ENCODE measurements around the gene KCNH6.

Gene KCNH6

DNA sequence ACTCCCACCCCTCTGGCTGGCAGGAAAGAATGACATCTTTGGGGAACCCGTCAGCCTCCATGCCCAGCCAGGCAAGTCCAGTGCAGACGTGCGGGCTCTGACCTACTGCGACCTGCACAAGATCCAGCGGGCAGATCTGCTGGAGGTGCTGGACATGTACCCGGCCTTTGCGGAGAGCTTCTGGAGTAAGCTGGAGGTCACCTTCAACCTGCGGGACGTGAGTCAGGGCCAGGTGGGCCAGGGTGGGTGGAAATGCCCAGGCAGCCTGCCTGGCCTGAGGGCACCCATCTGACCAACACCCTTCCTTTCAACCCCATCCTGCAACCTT, 19.0 kb downstream of the KCNH6 start:
- no peaks in the 10 kb centered on the region for H3K4me1 ChIP-seq (ENCODE audit: insufficient read depth, low read length)
- no peaks in the 10 kb centered on the region for H3K9me3 ChIP-seq (ENCODE audit: low read length)
- H3K27me3 ChIP-seq (ENCODE audit: control insufficient read depth in 1 of 2, insufficient read depth in 2 of 2, low read length in 2 of 2): peaks cover 14 to 22% of the 10 kb centered on the region in 2 donors
- H3K4me3 ChIP-seq (ENCODE audit: low read depth in 1 of 2, low read length in 2 of 2): no peak overlapping the region
- no peak overlapping the region for H3K27ac ChIP-seq (ENCODE audit: low read depth, low read length)
- no peak overlapping the region for H3K9ac ChIP-seq (ENCODE audit: low read length)
- no peaks in the 10 kb centered on the region for H3K36me3 ChIP-seq (ENCODE audit: insufficient read depth, low read length)

GRCh38 chr17:63542942-63543821, 20.0 kb downstream of the KCNH6 start:
- Histone ChIP-seq H3K27ac (ENCODE audit: low read depth, low read length) (no peak overlapping the region), H3K27me3 (ENCODE audit: control insufficient read depth in 1 of 2, insufficient read depth in 2 of 2, low read length in 2 of 2) (peaks cover 11 to 15% of the 10 kb centered on the region in 2 donors), H3K4me1 (ENCODE audit: insufficient read depth, low read length) (no peaks in the 10 kb centered on the region), H3K9me3 (ENCODE audit: low read length) (no peaks in the 10 kb centered on the region), H3K36me3 (ENCODE audit: insufficient read depth, low read length) (no peaks in the 10 kb centered on the region), H3K4me3 (ENCODE audit: low read depth in 1 of 2, low read length in 2 of 2) (no peak overlapping the region), H3K9ac (ENCODE audit: low read length) (no peak overlapping the region)

GRCh38 chr17:63543822-63544420, 20.8 kb downstream of the KCNH6 start:
- Histone ChIP-seq H3K36me3 (ENCODE audit: insufficient read depth, low read length) (no peaks in the 10 kb centered on the region), H3K9ac (ENCODE audit: low read length) (no peak overlapping the region), H3K4me3 (ENCODE audit: low read depth in 1 of 2, low read length in 2 of 2) (no peak overlapping the region), H3K9me3 (ENCODE audit: low read length) (no peaks in the 10 kb centered on the region), H3K27ac (ENCODE audit: low read depth, low read length) (no peak overlapping the region), H3K27me3 (ENCODE audit: control insufficient read depth in 1 of 2, insufficient read depth in 2 of 2, low read length in 2 of 2) (peaks cover 4 to 8% of the 10 kb centered on the region in 2 donors), H3K4me1 (ENCODE audit: insufficient read depth, low read length) (no peaks in the 10 kb centered on the region)

- peaks cover 0 to under 1% of the 10 kb centered on the region in 2 donors for H3K27me3 ChIP-seq (ENCODE audit: control insufficient read depth in 1 of 2, insufficient read depth in 2 of 2, low read length in 2 of 2)
- H3K4me3 ChIP-seq (ENCODE audit: low read depth in 1 of 2, low read length in 2 of 2): no peak overlapping the region
- no peak overlapping the region for H3K27ac ChIP-seq (ENCODE audit: low read depth, low read length)
- H3K9me3 ChIP-seq (ENCODE audit: low read length): no peaks in the 10 kb centered on the region
- no peaks in the 10 kb centered on the region for H3K36me3 ChIP-seq (ENCODE audit: insufficient read depth, low read length)
- H3K9ac ChIP-seq (ENCODE audit: low read length): no peak overlapping the region
- peaks cover 7% of the 10 kb centered on the region for H3K4me1 ChIP-seq (ENCODE audit: insufficient read depth, low read length)
Measured at GRCh38 chr17:63544467-63545301, 21.5 kb downstream of the KCNH6 start.

DNA sequence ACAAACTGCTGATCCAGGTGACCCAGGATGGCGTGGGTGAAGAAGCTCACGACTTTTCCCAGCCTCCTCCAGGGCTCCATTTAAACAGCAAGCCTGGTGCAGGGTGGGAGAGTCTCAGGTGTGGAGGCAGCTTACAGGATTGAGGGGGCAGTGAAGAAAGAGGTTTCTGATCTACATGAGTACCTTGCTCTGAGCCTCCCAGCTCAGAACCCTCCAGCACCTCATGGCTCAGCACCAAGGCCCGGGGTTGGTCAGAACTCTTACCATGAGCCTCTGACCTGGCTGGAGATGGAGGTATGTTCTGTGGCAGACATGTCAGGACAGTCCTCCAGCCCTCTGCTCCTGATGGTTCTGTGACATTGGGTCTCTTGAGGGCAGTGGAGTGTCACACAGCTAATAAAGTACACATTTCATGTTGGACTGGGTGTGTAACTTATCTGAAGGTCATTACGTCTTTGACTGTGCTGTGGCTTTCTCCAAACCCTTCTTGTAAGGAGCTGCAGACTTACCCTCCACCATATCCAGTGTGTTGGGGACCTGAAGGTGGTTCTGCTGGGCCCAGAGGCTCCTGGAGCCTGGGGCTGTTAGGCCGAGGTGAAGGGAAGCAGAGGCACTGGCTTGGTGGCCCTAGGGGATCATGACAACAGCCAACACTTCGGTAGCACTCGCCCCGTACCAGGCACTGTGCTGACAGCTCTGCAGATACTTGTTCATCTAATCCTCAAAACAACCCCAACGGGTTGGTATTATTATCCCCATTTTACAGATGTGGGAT, 23.3 kb downstream of the KCNH6 start:
- Histone ChIP-seq H3K4me3 (ENCODE audit: low read depth in 1 of 2, low read length in 2 of 2) (no peak overlapping the region), H3K27ac (ENCODE audit: low read depth, low read length) (no peak overlapping the region), H3K9me3 (ENCODE audit: low read length) (no peaks in the 10 kb centered on the region), H3K4me1 (ENCODE audit: insufficient read depth, low read length) (peaks cover 8% of the 10 kb centered on the region), H3K36me3 (ENCODE audit: insufficient read depth, low read length) (no peaks in the 10 kb centered on the region), H3K27me3 (ENCODE audit: control insufficient read depth in 1 of 2, insufficient read depth in 2 of 2, low read length in 2 of 2) (no peaks in the 10 kb centered on the region), H3K9ac (ENCODE audit: low read length) (no peak overlapping the region)

GRCh38 chr17:63547083-63547523, 23.9 kb downstream of the KCNH6 start:
- Histone ChIP-seq H3K36me3 (ENCODE audit: insufficient read depth, low read length) (no peaks in the 10 kb centered on the region), H3K4me1 (ENCODE audit: insufficient read depth, low read length) (peaks cover 11% of the 10 kb centered on the region), H3K4me3 (ENCODE audit: low read depth in 1 of 2, low read length in 2 of 2) (no peak overlapping the region), H3K27ac (ENCODE audit: low read depth, low read length) (no peak overlapping the region), H3K9me3 (ENCODE audit: low read length) (no peaks in the 10 kb centered on the region), H3K27me3 (ENCODE audit: control insufficient read depth in 1 of 2, insufficient read depth in 2 of 2, low read length in 2 of 2) (no peaks in the 10 kb centered on the region), H3K9ac (ENCODE audit: low read length) (no peak overlapping the region)

- Histone ChIP-seq H3K27ac (ENCODE audit: low read depth, low read length) (peak overlapping the region; percentile 80), H3K36me3 (ENCODE audit: insufficient read depth, low read length) (no peaks in the 10 kb centered on the region), H3K9ac (ENCODE audit: low read length) (peak overlapping the region; percentile 61), H3K27me3 (ENCODE audit: control insufficient read depth in 1 of 2, insufficient read depth in 2 of 2, low read length in 2 of 2) (no peaks in the 10 kb centered on the region), H3K4me3 (ENCODE audit: low read depth in 1 of 2, low read length in 2 of 2) (peak overlapping the region; percentile 18 to 87), H3K9me3 (ENCODE audit: low read length) (no peaks in the 10 kb centered on the region), H3K4me1 (ENCODE audit: insufficient read depth, low read length) (peaks cover 30% of the 10 kb centered on the region)
Measured at GRCh38 chr17:63549289-63549945, 26.3 kb downstream of the KCNH6 start.

DNA sequence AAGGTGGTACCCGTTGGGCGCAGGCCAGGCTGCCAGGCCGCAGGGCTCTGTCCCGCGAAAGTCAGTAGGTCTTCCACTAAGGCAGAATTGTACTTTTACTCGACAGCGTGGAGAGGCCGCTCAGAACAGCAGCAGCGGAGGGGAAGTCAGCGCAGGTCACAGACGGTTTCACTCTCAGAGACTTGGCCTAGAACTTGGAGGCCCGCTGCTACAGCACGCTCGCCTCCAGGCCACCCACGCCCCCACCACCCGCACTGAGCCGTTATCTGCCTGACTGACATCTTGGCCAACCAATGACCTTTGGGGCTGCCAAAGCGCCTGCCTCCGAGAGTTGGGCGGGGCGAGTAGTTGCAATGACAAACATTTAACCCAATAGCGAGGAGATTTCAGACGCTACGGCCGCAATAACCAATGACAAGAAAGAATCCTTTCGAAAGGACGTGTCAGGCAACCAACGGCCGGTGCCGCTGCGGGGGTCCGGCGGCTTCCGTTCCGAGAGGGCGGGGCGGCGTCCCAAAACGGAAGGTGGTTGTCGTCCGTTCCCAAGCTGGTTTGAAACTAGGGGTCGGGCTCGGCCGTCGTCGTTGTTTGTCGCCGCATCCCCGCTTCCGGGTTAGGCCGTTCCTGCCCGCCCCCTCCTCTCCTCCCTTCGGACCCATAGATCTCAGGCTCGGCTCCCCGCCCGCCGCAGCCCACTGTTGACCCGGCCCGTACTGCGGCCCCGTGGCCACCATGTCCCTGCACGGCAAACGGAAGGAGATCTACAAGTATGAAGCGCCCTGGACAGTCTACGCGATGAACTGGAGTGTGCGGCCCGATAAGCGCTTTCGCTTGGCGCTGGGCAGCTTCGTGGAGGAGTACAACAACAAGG, 27.0 kb downstream of the KCNH6 start, which contains the start of gene DCAF7:
Gene DCAF7 (plus strand): TSS at position 532 of the 871 bp plus-strand sequence. CDS start 201 bp downstream, at position 733.
- no peaks in the 10 kb centered on the region for H3K36me3 ChIP-seq (ENCODE audit: insufficient read depth, low read length)
- peak within 1 kb of the TSS; percentile 64 for H3K9ac ChIP-seq (ENCODE audit: low read length)
- H3K27me3 ChIP-seq (ENCODE audit: control insufficient read depth in 1 of 2, insufficient read depth in 2 of 2, low read length in 2 of 2): no peaks in the 10 kb centered on the region
- H3K9me3 ChIP-seq (ENCODE audit: low read length): no peaks in the 10 kb centered on the region
- peak within 1 kb of the TSS; percentile 87 to 91 for H3K4me3 ChIP-seq (ENCODE audit: low read depth in 1 of 2, low read length in 2 of 2)
- peaks cover 35% of the 10 kb centered on the region for H3K4me1 ChIP-seq (ENCODE audit: insufficient read depth, low read length)
- peak within 1 kb of the TSS; percentile 92 for H3K27ac ChIP-seq (ENCODE audit: low read depth, low read length)

DNA sequence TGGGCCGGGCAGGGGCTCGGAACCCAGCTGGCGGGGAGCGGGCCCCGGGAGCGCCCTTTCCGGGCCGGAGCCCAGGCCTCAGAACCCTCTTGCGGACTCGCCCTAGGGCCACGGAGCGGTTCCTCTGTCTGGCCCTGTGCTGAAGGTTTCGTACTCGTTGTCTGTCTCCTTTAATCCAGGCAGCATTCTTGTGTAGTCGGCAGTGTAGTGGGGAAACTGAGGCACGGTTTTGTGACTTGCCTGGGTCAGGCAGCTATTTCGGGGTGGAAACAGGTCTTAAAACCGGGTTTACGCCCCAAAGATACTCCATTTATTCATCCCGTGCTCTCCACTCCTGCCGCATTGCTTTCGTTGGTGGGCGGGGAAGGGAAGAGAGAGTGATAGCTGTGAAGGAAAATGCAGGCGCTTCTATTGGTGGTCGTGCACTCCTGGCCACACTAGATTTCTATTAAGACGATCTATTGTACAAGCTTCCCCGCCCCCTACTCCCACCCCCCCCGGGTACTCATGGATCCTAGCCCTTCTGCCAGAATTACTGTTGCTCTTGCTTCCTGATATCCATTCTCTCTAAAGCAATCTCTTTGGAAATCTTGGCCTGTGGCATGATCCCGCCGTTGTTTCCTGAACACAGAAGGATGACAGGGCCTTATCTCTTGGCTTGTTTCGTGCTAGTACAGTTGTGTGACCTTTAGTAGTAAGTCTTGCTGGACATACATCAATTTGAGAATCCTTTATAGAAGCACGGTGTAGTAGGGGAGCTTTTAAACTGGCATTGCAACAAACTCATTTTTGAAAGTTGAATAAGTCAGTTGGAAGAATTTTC, 27.9 kb downstream of the KCNH6 start:
- Histone ChIP-seq H3K9ac (ENCODE audit: low read length) (peak overlapping the region; percentile 64), H3K9me3 (ENCODE audit: low read length) (no peaks in the 10 kb centered on the region), H3K4me3 (ENCODE audit: low read depth in 1 of 2, low read length in 2 of 2) (peak overlapping the region; percentile 78 to 91), H3K4me1 (ENCODE audit: insufficient read depth, low read length) (peaks cover 43% of the 10 kb centered on the region), H3K27me3 (ENCODE audit: control insufficient read depth in 1 of 2, insufficient read depth in 2 of 2, low read length in 2 of 2) (no peaks in the 10 kb centered on the region), H3K36me3 (ENCODE audit: insufficient read depth, low read length) (no peaks in the 10 kb centered on the region), H3K27ac (ENCODE audit: low read depth, low read length) (peak overlapping the region; percentile 92)
